BLaER1 treated with 17β-estradiol and CSF1 and Interleukin-3, amounts not matched to agents 10 nM and 100 nM (cell line): ENCODE results near the gene FUT4.

Experiments
- H3K27ac ChIP-seq, 11 experiments: shearing (Covaris generic); formaldehyde crosslinking; 2 replicates each; pipeline ENCODE4 v1.8.1; 2022
- H3K27me3 ChIP-seq, 11 experiments: shearing (Covaris generic); formaldehyde crosslinking; 2 replicates each; pipeline ENCODE4 v1.8.1; 2022
- H3K36me3 ChIP-seq, 11 experiments: shearing (Covaris generic); formaldehyde crosslinking; 2 replicates each; pipeline ENCODE4 v1.8.1; 2022
- H3K4me1 ChIP-seq, 10 experiments: shearing (Covaris generic); formaldehyde crosslinking; 2 replicates each; pipeline ENCODE4 v1.8.1; 2022
- H3K4me2 ChIP-seq, 11 experiments: shearing (Covaris generic); formaldehyde crosslinking; 2 replicates each; pipeline ENCODE4 v1.8.1; 2022
- H3K4me3 ChIP-seq, 10 experiments: shearing (Covaris generic); formaldehyde crosslinking; 2 replicates each; pipeline ENCODE4 v1.8.1; 2022
- H3K9ac ChIP-seq, 11 experiments: shearing (Covaris generic); formaldehyde crosslinking; 2 replicates each; pipeline ENCODE4 v1.8.1; 2022
- H3K9me3 ChIP-seq, 11 experiments: shearing (Covaris generic); formaldehyde crosslinking; replicated peaks in 1 of 11; 2 replicates each; pipeline ENCODE4 v1.8.1; 2022
- H4K20me1 ChIP-seq, 11 experiments: shearing (Covaris generic); formaldehyde crosslinking; 2 replicates each; pipeline ENCODE4 v1.8.1; 2022
- Cebpa-rat ChIP-seq, 11 experiments: shearing (Covaris generic); IDR thresholded peaks; 2 replicates each; pipeline ENCODE4 v1.8.1; 2022

The FUT4 gene

DNA sequence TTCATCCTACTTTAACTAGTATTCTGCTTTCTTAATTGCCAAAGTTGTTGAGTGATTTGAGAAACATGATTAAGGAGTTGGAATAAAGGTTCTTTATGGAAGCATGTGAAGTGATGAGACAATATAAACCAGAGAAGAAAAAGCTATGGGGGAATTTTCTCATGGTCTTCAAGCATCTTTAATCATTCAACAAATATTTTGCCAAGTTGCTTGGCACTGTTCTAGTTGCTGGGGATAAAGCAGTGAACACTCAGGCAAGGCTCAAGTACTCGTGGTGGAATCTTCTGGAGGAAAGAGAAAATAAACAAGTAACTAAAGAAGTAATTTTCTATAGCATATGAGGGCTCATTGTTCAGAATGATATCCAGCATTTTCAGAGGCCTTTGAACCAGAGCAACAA is 14.3 kb downstream of the FUT4 start:
- Histone ChIP-seq H3K36me3 (peaks cover 0 to 5% (median 0%) of the 10 kb centered on the region in 11 experiments; a peak in 1 of 22 replicates), H4K20me1 (no peaks in the 10 kb centered on the region), H3K9me3 (no peaks in the 10 kb centered on the region), H3K27me3 (no peaks in the 10 kb centered on the region), H3K4me2 (peak overlapping the region in 10 of 11 experiments; percentile 13 to 81 (median 56); a peak in 19 of 22 replicates), H3K9ac (peak overlapping the region in 3 of 11 experiments; percentile 25 to 63 (median 36); a peak in 4 of 22 replicates), H3K4me3 (no peak overlapping the region), H3K27ac (peak overlapping the region in 7 of 11 experiments; percentile 30 to 88 (median 79); a peak in 13 of 22 replicates), H3K4me1 (peaks cover 7 to 41% (median 20%) of the 10 kb centered on the region in 10 experiments; a peak in 18 of 20 replicates)
- TF ChIP-seq Cebpa-rat (IDR thresholded peaks at IDR 0.05), result no peak

DNA sequence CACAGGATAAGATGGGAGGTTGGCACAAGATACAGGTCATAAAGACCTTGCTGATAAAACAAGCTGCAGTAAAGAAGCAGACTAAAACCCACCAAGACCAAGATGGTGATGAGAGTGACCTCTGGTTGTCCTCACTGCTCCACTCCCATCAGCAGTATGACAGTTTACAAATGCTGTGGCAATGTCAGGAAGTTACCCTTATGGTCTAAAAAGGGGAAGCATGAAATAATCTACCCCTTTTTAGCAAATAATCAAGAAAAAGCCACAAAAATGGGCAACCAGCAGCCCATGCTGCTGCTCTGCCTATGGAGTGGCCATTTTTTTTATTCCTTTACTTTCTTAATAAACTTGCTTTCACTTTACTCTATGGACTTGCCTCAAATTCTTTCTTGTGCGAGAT is 14.7 kb downstream of the FUT4 start:
- Histone ChIP-seq H3K27ac (peak overlapping the region in 9 of 11 experiments; percentile 30 to 88 (median 68); a peak in 17 of 22 replicates), H3K36me3 (peaks cover 0 to under 1% (median 0%) of the 10 kb centered on the region in 11 experiments; a peak in 1 of 22 replicates), H3K9ac (peak overlapping the region in 4 of 11 experiments; percentile 43 to 63 (median 47); a peak in 4 of 22 replicates)

DNA sequence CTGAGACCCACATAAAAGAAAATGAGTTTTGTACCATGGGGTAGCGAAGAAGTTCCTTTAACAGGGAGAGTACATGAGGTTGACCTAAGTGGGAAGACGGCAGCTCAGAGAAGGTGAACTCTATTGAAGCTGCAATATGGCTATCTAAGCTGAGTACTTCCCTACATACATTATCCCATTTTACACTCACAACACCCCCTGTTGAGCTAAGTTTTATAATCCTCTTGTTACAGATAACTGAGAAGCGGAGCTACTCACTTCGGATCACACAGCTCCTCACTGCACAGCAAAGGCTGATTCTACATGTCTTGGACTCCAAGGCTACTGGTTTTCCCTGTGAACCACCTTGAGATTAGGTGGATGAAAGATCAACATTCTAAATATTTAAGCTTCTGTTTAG is 15.2 kb downstream of the FUT4 start:
- Histone ChIP-seq H3K36me3 (no peaks in the 10 kb centered on the region), H4K20me1 (no peaks in the 10 kb centered on the region), H3K9ac (peak overlapping the region in 4 of 11 experiments; percentile 43 to 63 (median 47); a peak in 4 of 22 replicates), H3K4me2 (peak overlapping the region; percentile 13 to 81 (median 55); a peak in 21 of 22 replicates), H3K9me3 (no peaks in the 10 kb centered on the region), H3K4me1 (peaks cover 7 to 50% (median 23%) of the 10 kb centered on the region in 10 experiments; a peak in 18 of 20 replicates), H3K4me3 (no peak overlapping the region), H3K27me3 (no peaks in the 10 kb centered on the region), H3K27ac (peak overlapping the region in 9 of 11 experiments; percentile 30 to 88 (median 68); a peak in 17 of 22 replicates)
- no peak for TF ChIP-seq Cebpa-rat (IDR thresholded peaks at IDR 0.05)

More for the DNA sequence above, 14.7 kb downstream of the FUT4 start:
- no peaks in the 10 kb centered on the region for H3K9me3 ChIP-seq
- TF ChIP-seq Cebpa-rat (IDR thresholded peaks at IDR 0.05), result peak in 2 of 11 experiments; percentile 56 to 64; a peak in 3 of 22 replicates
- H3K4me1 ChIP-seq, result peaks cover 7 to 46% (median 21%) of the 10 kb centered on the region in 10 experiments; a peak in 18 of 20 replicates
- no peak overlapping the region for H3K4me3 ChIP-seq
- no peaks in the 10 kb centered on the region for H4K20me1 ChIP-seq
- H3K4me2 ChIP-seq, result peak overlapping the region; percentile 13 to 81 (median 55)
- no peaks in the 10 kb centered on the region for H3K27me3 ChIP-seq

DNA sequence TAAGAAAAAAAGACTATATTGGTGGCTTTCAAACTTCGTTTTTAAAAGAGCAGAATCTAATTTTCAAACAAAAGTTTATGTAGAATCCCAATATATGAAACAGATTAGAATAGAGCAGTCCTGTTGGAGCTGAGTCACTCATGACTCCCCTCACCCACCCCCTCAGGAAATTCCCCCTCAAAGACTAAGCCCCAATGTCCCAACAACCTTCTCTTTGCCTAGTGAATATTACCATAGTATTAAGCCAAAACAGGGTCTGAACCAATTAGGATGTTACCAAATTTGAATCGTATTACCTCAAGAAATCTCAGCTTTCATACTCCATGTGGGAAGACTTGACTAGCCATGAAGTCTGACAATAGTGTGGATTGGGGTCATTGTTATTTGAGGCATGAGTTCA is 15.6 kb downstream of the FUT4 start:
- no peaks in the 10 kb centered on the region for H3K27me3 ChIP-seq
- no peak overlapping the region for H3K4me3 ChIP-seq
- no peaks in the 10 kb centered on the region for H3K36me3 ChIP-seq
- no peak overlapping the region; a peak in 1 of 22 replicates for H3K9ac ChIP-seq
- peak overlapping the region in 6 of 11 experiments; percentile 30 to 88 (median 79); a peak in 9 of 22 replicates for H3K27ac ChIP-seq
- no peak for TF ChIP-seq Cebpa-rat (IDR thresholded peaks at IDR 0.05)
- H3K9me3 ChIP-seq, result no peaks in the 10 kb centered on the region
- no peaks in the 10 kb centered on the region for H4K20me1 ChIP-seq
- H3K4me1 ChIP-seq, result peaks cover 7 to 54% (median 24%) of the 10 kb centered on the region in 10 experiments; a peak in 18 of 20 replicates
- H3K4me2 ChIP-seq, result peak overlapping the region in 6 of 11 experiments; percentile 45 to 81 (median 76); a peak in 9 of 22 replicates

DNA sequence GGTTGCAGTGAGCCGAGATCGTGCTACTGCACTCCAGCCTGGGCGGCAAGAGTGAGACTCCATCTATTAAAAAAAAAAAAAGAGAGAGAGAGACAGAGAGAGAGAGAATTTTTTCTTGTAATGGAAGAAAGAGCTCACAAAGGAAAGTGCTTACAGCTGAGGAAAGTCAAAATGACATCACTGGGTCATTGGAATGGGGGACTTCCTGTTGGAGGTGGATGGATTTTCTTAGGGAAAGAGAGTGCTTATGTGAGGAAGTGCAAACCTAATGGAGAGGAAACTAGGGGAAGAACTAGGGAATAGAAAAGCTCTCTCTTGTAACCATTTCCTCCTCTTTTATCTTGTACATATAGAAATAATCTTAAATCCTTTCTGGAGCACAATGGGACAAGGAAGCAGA is 17.1 kb downstream of the FUT4 start:
- no peak overlapping the region for H3K9ac ChIP-seq
- no peak for TF ChIP-seq Cebpa-rat (IDR thresholded peaks at IDR 0.05)
- H3K27me3 ChIP-seq, result no peaks in the 10 kb centered on the region
- H3K27ac ChIP-seq, result no peak overlapping the region
- no peaks in the 10 kb centered on the region for H3K36me3 ChIP-seq
- no peak overlapping the region for H3K4me3 ChIP-seq
- H3K4me1 ChIP-seq, result peaks cover 7 to 54% (median 24%) of the 10 kb centered on the region in 10 experiments; a peak in 18 of 20 replicates
- H4K20me1 ChIP-seq, result no peaks in the 10 kb centered on the region
- no peaks in the 10 kb centered on the region for H3K9me3 ChIP-seq
- peak overlapping the region in 3 of 11 experiments; percentile 63 to 81 (median 75); a peak in 6 of 22 replicates for H3K4me2 ChIP-seq

DNA sequence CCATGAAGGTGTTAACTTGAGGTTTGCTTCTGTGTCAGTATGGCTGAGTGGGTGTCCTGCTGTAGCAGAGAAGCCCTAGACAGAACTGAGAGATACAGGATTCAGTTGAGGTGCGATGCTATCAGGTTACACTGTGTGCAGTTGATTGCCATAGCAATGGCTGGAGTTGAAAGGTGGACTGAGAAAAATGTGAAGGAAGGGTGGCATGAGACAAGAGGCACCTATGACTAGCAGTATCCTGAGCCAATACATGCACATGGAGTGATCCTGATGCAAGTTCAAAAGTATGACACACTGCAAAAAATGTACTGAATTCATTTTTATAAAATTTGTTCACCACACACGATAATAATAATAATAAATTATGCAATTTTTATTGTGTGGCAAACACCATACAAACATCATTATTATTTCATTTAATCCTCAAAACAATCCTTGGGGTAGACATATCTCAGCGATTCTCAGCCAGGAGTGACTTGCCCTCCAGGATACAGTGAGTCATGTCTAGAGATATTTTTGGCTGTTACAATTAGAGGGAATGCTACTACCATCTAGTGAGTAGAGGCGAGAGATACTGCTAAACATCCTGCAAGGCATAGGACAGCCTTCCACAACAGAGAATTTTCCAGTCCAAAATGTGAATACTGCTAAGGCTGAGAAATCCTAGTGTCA is 19.6 kb downstream of the FUT4 start:
- H3K36me3 ChIP-seq, result no peaks in the 10 kb centered on the region
- no peak overlapping the region for H3K4me3 ChIP-seq
- H3K9me3 ChIP-seq, result peaks cover 0 to 8% (median 0%) of the 10 kb centered on the region in 11 experiments; a peak in 5 of 22 replicates
- no peak for TF ChIP-seq Cebpa-rat (IDR thresholded peaks at IDR 0.05)
- no peak overlapping the region for H3K9ac ChIP-seq
- H4K20me1 ChIP-seq, result no peaks in the 10 kb centered on the region
- H3K27ac ChIP-seq, result no peak overlapping the region
- peak overlapping the region in 4 of 11 experiments; percentile 5 to 45 (median 31); a peak in 6 of 22 replicates for H3K4me2 ChIP-seq
- H3K4me1 ChIP-seq, result peaks cover 5 to 44% (median 19%) of the 10 kb centered on the region in 10 experiments; a peak in 18 of 20 replicates
- no peaks in the 10 kb centered on the region for H3K27me3 ChIP-seq

DNA sequence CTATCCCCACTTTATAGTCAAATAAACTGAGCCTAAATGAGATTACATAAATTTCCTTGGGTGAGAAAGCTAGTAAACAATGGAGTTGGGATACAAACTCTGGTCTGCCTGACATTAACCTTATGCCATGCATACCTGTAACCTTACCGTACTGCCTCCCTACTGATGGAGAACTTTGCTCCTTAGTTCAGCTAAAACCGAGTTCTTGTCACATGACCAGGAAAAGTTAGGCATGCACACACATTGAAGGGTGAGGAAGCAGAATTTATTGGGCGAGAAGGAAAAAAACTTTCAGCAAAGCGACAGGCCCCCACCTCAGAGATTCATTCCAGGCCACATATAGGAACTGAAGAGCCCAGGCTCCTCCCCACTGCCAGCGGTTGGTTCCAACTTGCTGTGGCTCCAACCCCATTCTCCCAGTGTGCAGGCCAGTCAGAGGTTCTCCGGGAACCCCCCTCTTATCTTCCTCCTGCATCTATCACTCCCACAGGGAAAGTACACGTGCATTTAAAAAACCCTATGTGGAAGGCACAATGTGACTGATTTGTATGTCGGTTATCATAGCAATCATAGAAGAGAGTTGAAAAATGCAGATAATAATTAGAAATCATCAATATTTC is 20.2 kb downstream of the FUT4 start:
- peak overlapping the region in 4 of 11 experiments; percentile 5 to 45 (median 31); a peak in 6 of 22 replicates for H3K4me2 ChIP-seq
- no peak overlapping the region for H3K9ac ChIP-seq
- H3K36me3 ChIP-seq, result no peaks in the 10 kb centered on the region
- H3K4me3 ChIP-seq, result no peak overlapping the region
- no peak overlapping the region for H3K27ac ChIP-seq
- no peaks in the 10 kb centered on the region for H4K20me1 ChIP-seq
- no peaks in the 10 kb centered on the region for H3K27me3 ChIP-seq
- H3K9me3 ChIP-seq, result peaks cover 0 to 8% (median 0%) of the 10 kb centered on the region in 11 experiments; a peak in 5 of 22 replicates
- TF ChIP-seq Cebpa-rat (IDR thresholded peaks at IDR 0.05), result no peak
- H3K4me1 ChIP-seq, result peaks cover 0 to 38% (median 13%) of the 10 kb centered on the region in 10 experiments; a peak in 13 of 20 replicates

DNA sequence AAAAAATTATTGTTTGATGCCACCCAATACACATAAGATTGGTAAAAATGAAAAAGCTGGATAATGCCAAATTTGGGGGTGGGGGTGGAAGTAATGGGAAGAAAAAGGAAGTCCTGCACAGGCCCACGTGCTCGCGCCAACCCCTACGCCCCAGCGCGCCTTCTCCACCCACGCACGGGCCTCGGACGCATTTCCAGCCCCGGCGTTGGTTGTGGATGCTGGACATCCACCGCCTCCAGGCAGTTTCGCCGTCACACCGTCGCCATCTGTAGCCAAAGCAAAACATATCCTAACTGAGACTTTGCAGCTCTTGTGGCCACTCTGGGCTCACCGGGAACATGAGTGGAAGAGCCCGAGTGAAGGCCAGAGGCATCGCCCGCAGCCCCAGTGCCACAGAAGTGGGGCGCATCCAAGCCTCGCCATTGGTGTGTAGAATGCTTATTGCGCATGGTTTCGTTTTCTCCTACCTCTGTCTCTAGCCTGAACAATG is 23.5 kb downstream of the FUT4 start, which contains the start of gene PIWIL4:
Gene PIWIL4, plus strand, starts transcription at position 188 of the 490 bp plus-strand sequence. Its CDS starts 151 bp downstream, at position 339.
- peaks cover 0 to 15% (median 6%) of the 10 kb centered on the region in 10 experiments; a peak in 10 of 20 replicates for H3K4me1 ChIP-seq
- H3K9ac ChIP-seq, result no peak within 1 kb of the TSS
- H3K4me3 ChIP-seq, result no peak within 1 kb of the TSS
- H3K4me2 ChIP-seq, result no peak within 1 kb of the TSS
- H3K27me3 ChIP-seq, result no peaks in the 10 kb centered on the region
- H3K9me3 ChIP-seq, result peaks cover 0 to 19% (median 4%) of the 10 kb centered on the region in 11 experiments; a peak in 9 of 22 replicates
- H3K36me3 ChIP-seq, result no peaks in the 10 kb centered on the region
- no peak within 1 kb of the TSS for H3K27ac ChIP-seq
- no peak for TF ChIP-seq Cebpa-rat (IDR thresholded peaks at IDR 0.05)
- H4K20me1 ChIP-seq, result no peaks in the 10 kb centered on the region
